Measurements from ENCODE around the gene FGFRL1.

The FGFRL1 gene

DNA sequence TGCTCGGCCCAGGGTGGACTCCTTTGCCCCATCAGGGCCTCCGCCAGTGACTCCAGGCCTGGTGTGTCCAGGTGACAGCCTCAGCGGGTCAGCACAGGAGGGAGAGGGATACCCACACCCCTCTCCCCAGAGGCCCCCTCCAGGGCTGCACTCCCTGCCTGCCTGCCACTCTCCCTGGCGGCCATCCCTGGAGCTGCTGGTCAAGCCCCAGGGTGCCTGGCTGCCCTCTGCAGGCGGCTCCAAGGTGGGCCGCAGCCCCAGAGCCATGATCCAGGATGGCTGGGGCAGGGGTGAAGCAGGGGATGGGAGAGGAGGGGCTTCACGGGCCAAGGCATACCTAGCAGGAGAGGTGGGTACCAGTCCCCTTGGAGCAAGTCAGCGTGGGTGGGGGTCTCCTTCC, 3.8 kb downstream of the FGFRL1 start:
- DNase-seq (ENCODE audit: insufficient read length, low spot score) (no peak), FAIRE-seq (no peak)
- TF ChIP-seq, protein P1, sequence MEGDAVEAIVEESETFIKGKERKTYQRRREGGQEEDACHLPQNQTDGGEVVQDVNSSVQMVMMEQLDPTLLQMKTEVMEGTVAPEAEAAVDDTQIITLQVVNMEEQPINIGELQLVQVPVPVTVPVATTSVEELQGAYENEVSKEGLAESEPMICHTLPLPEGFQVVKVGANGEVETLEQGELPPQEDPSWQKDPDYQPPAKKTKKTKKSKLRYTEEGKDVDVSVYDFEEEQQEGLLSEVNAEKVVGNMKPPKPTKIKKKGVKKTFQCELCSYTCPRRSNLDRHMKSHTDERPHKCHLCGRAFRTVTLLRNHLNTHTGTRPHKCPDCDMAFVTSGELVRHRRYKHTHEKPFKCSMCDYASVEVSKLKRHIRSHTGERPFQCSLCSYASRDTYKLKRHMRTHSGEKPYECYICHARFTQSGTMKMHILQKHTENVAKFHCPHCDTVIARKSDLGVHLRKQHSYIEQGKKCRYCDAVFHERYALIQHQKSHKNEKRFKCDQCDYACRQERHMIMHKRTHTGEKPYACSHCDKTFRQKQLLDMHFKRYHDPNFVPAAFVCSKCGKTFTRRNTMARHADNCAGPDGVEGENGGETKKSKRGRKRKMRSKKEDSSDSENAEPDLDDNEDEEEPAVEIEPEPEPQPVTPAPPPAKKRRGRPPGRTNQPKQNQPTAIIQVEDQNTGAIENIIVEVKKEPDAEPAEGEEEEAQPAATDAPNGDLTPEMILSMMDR (IDR thresholded peaks at IDR 0.05; ENCODE audit: insufficient read depth, missing control alignments) = no peak

DNA sequence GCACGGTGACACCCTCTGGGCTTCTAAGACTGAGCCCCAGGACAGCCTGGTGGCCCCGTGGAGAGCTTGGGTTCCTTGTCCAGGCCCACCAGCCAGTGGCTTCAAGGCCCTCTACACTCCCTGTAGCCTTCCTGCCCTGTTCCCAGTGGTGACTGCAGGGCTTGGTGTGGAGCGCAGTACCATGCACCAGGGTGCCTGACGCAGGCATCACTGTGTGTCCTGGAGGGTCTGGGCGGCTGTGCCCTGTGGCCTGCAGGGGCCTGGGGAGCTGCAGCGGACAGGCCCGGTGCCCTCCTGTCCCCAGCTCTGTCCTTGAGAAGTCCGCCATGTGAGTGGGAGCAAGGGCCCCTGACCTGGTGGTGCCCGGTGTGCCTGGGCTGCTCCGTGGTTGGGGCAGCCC, 4.3 kb downstream of the FGFRL1 start:
- TF ChIP-seq, protein P1 (IDR thresholded peaks at IDR 0.05; ENCODE audit: insufficient read depth, missing control alignments) = no peak
- DNase-seq (ENCODE audit: insufficient read length, low spot score) = no peak
- FAIRE-seq = no peak

DNA sequence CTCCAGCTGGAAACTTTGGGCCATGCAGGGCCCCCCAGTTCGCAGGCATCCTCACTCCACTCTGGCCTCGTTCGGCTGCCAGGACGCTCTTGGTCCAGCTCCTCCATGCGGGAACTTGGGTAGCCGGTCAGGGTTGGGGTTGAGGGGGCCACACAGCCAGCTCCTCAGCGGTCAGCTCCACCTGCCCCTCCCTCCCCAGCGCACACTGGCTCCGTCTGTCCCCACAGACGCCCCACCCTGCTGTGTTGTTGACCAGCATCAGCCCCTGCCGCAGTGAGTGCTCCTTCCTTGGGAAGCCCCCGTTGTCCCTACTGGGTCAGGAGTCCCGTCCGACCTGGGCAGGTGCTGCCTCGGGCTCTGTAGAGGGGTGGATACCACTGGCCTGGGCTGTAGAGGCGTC, 5.8 kb downstream of the FGFRL1 start:
- FAIRE-seq (no peak), DNase-seq (ENCODE audit: insufficient read length, low spot score) (no peak)

DNA sequence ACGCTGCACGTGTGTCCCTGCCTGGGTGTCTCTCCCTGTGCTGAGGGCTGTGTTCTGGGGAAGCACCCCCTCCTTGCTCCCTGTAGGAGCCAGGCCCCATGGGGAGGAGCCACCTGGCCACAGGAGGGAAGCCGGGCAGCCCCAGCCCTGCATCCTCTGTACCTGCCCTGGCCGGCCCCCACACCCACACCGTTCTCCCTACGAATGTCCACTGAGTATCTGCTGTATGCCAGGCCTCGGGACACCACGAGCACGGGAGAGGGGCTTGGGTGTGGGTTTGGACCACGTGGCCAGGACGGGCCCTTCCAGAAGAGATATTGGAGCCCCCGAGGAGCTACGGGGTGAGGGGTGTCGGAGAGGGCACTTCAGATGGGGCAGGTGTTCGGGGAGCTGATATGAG, 6.3 kb downstream of the FGFRL1 start:
- FAIRE-seq (no peak), DNase-seq (ENCODE audit: insufficient read length, low spot score) (no peak)
- TF ChIP-seq, protein P1 (IDR thresholded peaks at IDR 0.05; ENCODE audit: insufficient read depth, missing control alignments) = no peak

More for the DNA sequence above, 5.8 kb downstream of the FGFRL1 start:
- TF ChIP-seq, protein P1 (IDR thresholded peaks at IDR 0.05; ENCODE audit: insufficient read depth, missing control alignments) = no peak

DNA sequence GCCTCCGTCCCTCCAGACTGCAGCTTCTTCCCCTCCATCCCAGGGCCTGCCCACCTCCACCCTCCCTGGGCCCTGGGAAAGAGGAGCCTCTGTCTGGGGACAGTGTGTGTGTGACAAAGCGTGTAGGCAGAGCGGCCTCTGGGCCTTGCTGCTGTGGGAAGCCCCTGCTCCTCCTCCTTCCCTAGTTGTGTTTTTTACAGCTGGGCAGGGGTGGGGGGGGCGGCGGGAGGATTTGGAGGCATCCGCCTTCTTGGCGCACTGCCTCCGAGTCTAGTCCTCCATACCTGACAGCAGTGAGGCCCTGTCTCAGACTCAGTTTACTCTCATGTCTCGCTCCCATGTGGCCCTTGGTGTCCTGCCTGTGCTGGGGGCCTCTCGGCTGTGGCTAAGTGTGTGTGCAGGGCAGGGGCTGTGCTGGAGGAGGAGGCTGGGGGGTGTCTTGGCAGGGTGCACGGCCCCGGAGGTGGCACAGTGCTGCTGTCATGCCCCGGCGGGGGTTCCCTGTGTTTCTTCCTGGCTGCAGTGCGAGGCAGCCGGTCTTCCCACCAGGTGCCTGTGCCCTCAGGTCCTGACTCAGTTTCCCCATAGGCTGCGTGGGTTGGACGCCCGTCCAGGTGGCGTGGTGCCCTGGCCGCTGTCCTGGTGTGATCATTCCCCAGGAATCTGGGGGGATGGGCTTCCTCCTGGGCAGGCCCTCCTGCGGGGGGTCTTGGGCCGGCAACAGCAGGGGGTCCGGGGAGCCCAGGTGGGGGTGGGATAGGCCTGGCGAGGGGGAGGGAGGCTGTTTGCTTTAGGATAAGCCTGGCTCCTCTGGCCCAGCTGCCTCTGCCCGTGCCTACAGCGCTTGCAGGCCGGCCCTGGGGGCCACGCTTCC, 7.0 kb downstream of the FGFRL1 start:
- DNase-seq (ENCODE audit: insufficient read length, low spot score) (no peak), FAIRE-seq (no peak)
- TF ChIP-seq, protein P1 (IDR thresholded peaks at IDR 0.05; ENCODE audit: insufficient read depth, missing control alignments) = no peak

DNA sequence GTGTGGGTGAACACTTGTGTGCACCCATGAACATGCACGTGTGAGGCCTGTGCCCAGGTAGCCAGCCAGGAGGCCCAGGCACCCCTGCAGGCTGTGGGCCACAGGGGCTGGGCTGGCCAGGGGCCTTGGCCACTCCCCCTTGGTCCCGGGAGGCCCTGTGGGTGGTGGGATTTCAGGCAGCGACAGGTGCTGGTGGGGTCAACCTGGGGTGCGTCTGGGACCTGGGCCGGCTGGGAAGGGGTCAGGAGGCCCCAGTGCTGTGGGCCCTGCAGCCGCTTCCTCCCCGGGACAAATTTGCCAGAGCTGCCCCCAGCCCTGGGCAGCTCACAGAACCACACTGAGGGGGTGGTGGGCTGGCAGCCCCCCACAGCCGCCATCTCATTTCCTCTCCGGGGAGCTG, 7.9 kb downstream of the FGFRL1 start:
- no peak for FAIRE-seq

More for the DNA sequence above, 7.9 kb downstream of the FGFRL1 start:
- no peak for DNase-seq (ENCODE audit: insufficient read length, low spot score)
- TF ChIP-seq, protein P1 (IDR thresholded peaks at IDR 0.05; ENCODE audit: insufficient read depth, missing control alignments) = no peak

All from D721Med (cell line).